HepG2 (cell line): ENCODE data around the gene CHEK2. TPM values are rescaled to one million over a fixed set of nuclear protein-coding genes. Genes with fewer than 3 reads are reported as not detected.

Source experiments
- BRCA1 ChIP-seq: sonication (generic); formaldehyde crosslinking; IDR thresholded peaks from 2 replicates; pipeline ENCODE4 v1.4.0; 2020; ENCODE audit warnings: missing genetic modification reagents
- REXO4 ChIP-seq: sonication (generic); formaldehyde crosslinking; IDR thresholded peaks from 2 replicates; pipeline ENCODE4 v1.8.0; 2022; ENCODE audit warnings: missing genetic modification reagents, mild to moderate bottlenecking, borderline replicate concordance
- SP5 ChIP-seq: IDR thresholded peaks from 2 replicates; pipeline ENCODE4 v1.6.1; 2016; ENCODE audit warnings: low read depth, borderline replicate concordance
- U2AF2 ChIP-seq: fragments of 200-400 bp; formaldehyde crosslinking; IDR thresholded peaks from 2 replicates; pipeline ENCODE4 v1.6.1; 2017; ENCODE audit warnings: low read depth, mild to moderate bottlenecking, low read length
- polyA plus RNA-seq, 8 experiments: library from polyadenylated mRNA; depleted of rRNA in 3 of 8; stranded (reverse) in 7 of 8; unstranded in 1 of 8; fragments of >200 nt; fragmentation: Illumina TruSeq in 4 of 8; extraction: Trizol in 4 of 8; gene quantifications; 2 replicates each; pipeline versions ENCODE4 v1.2.1 to v1.2.3, GENCODE V29; 2011 to 2016; ENCODE audit warnings: low read depth in 4 of 8, missing spikeins in 1 of 8, mixed read lengths in 1 of 8; ENCODE audit not compliant: insufficient read depth in 1 of 8
- total RNA-seq, 5 experiments: library from RNA; depleted of rRNA; stranded (reverse); fragments of >200 nt; fragmentation: Illumina TruSeq; extraction: Trizol; gene quantifications; 2 replicates each; pipeline ENCODE4 v1.2.3, GENCODE V29; 2016; ENCODE audit warnings: low read depth in 1 of 5
- TF ChIP-seq, protein P1 (sequence below): sonication (generic); formaldehyde crosslinking; conservative IDR thresholded peaks from 2 replicates; pipeline ENCODE4 v1.8.0; 2022; ENCODE audit warnings: missing genetic modification reagents
- TF ChIP-seq, protein P2 (sequence below): IDR thresholded peaks from 2 replicates; pipeline ENCODE4 v1.6.1; 2012; ENCODE audit warnings: low read length, improper control_type of control experiment

CHEK2 gene
- total and polyA plus RNA-seq, 2 of the 13 experiments (the other 11 are each of a cell fraction or from before 2014, with no cell fraction given): 27.0 to 40.5 TPM

DNA sequence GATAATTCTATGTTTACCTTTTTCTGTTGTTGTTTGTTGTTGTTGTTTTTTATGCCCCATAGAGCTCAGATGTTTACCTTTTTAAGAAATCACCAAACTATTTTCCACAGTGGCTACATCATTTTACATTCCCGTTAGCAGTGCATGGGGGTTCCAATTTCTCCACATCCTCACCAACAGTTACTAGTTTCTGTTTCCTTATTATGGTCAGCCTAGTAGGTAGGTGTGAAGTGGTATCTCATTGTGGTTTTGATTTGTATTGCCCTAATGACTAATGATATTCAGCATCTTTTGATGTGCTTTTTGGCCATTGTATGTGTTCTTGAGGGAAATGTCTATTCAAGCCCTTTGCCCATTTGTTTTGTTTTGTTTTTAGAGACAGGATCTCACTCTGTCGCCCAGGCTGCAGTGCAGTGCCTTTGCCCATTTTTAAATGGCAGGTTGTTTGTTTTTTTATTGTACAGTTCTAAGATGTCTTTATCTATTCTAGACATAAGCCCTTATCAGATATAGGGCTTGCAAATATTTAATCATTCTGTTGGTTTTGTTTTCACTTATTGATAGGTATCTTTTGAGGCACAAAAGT, 27.5 kb downstream of the CHEK2 start (continued):
- TF ChIP-seq U2AF2: no peak
- TF ChIP-seq, protein P1, sequence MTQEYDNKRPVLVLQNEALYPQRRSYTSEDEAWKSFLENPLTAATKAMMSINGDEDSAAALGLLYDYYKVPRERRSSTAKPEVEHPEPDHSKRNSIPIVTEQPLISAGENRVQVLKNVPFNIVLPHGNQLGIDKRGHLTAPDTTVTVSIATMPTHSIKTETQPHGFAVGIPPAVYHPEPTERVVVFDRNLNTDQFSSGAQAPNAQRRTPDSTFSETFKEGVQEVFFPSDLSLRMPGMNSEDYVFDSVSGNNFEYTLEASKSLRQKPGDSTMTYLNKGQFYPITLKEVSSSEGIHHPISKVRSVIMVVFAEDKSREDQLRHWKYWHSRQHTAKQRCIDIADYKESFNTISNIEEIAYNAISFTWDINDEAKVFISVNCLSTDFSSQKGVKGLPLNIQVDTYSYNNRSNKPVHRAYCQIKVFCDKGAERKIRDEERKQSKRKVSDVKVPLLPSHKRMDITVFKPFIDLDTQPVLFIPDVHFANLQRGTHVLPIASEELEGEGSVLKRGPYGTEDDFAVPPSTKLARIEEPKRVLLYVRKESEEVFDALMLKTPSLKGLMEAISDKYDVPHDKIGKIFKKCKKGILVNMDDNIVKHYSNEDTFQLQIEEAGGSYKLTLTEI: no peak
- no peak for TF ChIP-seq SP5 (CRISPR knock-in tag)
- TF ChIP-seq, protein P2, sequence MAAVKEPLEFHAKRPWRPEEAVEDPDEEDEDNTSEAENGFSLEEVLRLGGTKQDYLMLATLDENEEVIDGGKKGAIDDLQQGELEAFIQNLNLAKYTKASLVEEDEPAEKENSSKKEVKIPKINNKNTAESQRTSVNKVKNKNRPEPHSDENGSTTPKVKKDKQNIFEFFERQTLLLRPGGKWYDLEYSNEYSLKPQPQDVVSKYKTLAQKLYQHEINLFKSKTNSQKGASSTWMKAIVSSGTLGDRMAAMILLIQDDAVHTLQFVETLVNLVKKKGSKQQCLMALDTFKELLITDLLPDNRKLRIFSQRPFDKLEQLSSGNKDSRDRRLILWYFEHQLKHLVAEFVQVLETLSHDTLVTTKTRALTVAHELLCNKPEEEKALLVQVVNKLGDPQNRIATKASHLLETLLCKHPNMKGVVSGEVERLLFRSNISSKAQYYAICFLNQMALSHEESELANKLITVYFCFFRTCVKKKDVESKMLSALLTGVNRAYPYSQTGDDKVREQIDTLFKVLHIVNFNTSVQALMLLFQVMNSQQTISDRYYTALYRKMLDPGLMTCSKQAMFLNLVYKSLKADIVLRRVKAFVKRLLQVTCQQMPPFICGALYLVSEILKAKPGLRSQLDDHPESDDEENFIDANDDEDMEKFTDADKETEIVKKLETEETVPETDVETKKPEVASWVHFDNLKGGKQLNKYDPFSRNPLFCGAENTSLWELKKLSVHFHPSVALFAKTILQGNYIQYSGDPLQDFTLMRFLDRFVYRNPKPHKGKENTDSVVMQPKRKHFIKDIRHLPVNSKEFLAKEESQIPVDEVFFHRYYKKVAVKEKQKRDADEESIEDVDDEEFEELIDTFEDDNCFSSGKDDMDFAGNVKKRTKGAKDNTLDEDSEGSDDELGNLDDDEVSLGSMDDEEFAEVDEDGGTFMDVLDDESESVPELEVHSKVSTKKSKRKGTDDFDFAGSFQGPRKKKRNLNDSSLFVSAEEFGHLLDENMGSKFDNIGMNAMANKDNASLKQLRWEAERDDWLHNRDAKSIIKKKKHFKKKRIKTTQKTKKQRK: no peak
- TF ChIP-seq REXO4 (CRISPR knock-in tag): no peak
- no peak for TF ChIP-seq BRCA1
